SJCRH30 (cell line): Measurements from ENCODE around the gene TMTC2. TPM values are rescaled to one million over a fixed set of nuclear protein-coding genes. Genes with fewer than 3 reads are reported as not detected.

Experiments used
- DNase-seq, 2 experiments: peaks; one replicate each; pipeline ENCODE4 v3.0.0-alpha.2; 2015 to 2020
- H3K27ac ChIP-seq: fragments of 250-450 bp; sonication (Bioruptor Pico); 2 replicates; pipeline ENCODE4 v1.5.1; 2020; ENCODE audit warnings: mild to moderate bottlenecking, moderate library complexity
- H3K27me3 ChIP-seq: fragments of 250-450 bp; sonication (Bioruptor Pico); 2 replicates; pipeline ENCODE4 v1.5.1; 2020; ENCODE audit warnings: mild to moderate bottlenecking, moderate library complexity
- H3K36me3 ChIP-seq: fragments of 250-450 bp; sonication (Bioruptor Pico); 2 replicates; pipeline ENCODE4 v1.5.1; 2020; ENCODE audit warnings: mild to moderate bottlenecking, moderate library complexity
- H3K4me1 ChIP-seq: fragments of 250-450 bp; sonication (Bioruptor Pico); 2 replicates; pipeline ENCODE4 v1.5.1; 2020; ENCODE audit warnings: mild to moderate bottlenecking, moderate library complexity
- H3K4me3 ChIP-seq: fragments of 250-450 bp; sonication (Bioruptor Pico); 2 replicates; pipeline ENCODE4 v1.5.1; 2020; ENCODE audit warnings: mild to moderate bottlenecking, moderate library complexity
- H3K9me3 ChIP-seq: fragments of 250-450 bp; sonication (Bioruptor Pico); replicated peaks from 2 replicates; pipeline ENCODE4 v1.5.1; 2020; ENCODE audit warnings: mild to moderate bottlenecking, moderate library complexity
- total RNA-seq: library from RNA; depleted of rRNA; stranded (reverse); fragments of >200 nt; shearing (Covaris generic); gene quantifications from 2 replicates; pipeline ENCODE4 v1.2.3, GENCODE V29; 2014

The TMTC2 gene
- total RNA-seq, 1 experiment from 2014 or later = 6.5 TPM

GRCh38 chr12:83005534-83006197 lies 319.0 kb downstream of the TMTC2 start:
- H3K27me3 ChIP-seq = no peaks in the 10 kb centered on the region
- no peaks in the 10 kb centered on the region for H3K36me3 ChIP-seq
- no peaks in the 10 kb centered on the region for H3K4me1 ChIP-seq
- H3K27ac ChIP-seq = no peak overlapping the region
- H3K4me3 ChIP-seq = no peak overlapping the region
- 0 out of 2 replicates have a peak, but pooled peaks cover 3% of the 10 kb centered on the region for H3K9me3 ChIP-seq
- no peak for DNase-seq

- Histone ChIP-seq H3K4me1 (no peaks in the 10 kb centered on the region), H3K36me3 (no peaks in the 10 kb centered on the region), H3K4me3 (no peak overlapping the region), H3K9me3 (0 out of 2 replicates have a peak, but pooled peaks cover 3% of the 10 kb centered on the region), H3K27ac (no peak overlapping the region), H3K27me3 (no peaks in the 10 kb centered on the region)
- DNase-seq = peak in 1 of 2 experiments; percentile 22
Observed at GRCh38 chr12:83008703-83009102, 322.0 kb downstream of the TMTC2 start.

DNA sequence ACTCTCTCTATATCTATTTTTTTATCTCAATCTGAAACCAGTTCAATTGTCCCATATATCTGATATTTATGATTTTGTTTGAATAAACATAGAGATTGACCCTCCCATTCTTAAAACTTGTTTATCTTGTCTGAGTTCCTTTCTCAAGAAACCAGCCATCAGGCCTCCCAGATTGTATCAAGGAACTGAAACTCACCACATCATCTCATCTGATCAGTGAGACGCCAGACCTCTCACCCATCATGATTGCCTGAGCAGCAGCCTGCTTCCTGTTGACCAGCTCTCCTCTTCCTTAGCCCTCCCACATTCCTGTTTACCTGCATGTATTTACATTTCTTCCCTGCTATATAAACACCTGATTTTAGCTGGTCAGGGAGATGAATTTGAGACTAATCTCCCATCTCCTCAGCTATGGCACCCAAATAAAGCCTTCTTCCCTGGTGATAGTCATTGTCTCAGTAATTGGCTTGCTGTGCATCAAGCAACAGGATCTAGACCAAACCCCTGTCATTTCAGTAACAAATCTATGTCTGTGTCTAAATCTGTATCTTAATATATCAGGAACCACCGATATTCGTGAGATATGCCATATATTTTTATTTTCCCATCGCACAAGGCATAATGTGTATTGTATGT lies 323.6 kb downstream of the TMTC2 start:
- no peak for DNase-seq
- no peaks in the 10 kb centered on the region for H3K4me1 ChIP-seq
- no peaks in the 10 kb centered on the region for H3K36me3 ChIP-seq
- no peak overlapping the region for H3K27ac ChIP-seq
- H3K27me3 ChIP-seq = no peaks in the 10 kb centered on the region
- no peak overlapping the region for H3K4me3 ChIP-seq
- 0 out of 2 replicates have a peak, but pooled peaks cover 3% of the 10 kb centered on the region for H3K9me3 ChIP-seq

GRCh38 chr12:83015390-83016217 lies 328.9 kb downstream of the TMTC2 start:
- Histone ChIP-seq H3K27ac (no peak overlapping the region), H3K4me1 (peaks cover 17% of the 10 kb centered on the region), H3K4me3 (no peak overlapping the region), H3K36me3 (no peaks in the 10 kb centered on the region), H3K9me3 (no peaks in the 10 kb centered on the region), H3K27me3 (no peaks in the 10 kb centered on the region)
- no peak for DNase-seq

DNA sequence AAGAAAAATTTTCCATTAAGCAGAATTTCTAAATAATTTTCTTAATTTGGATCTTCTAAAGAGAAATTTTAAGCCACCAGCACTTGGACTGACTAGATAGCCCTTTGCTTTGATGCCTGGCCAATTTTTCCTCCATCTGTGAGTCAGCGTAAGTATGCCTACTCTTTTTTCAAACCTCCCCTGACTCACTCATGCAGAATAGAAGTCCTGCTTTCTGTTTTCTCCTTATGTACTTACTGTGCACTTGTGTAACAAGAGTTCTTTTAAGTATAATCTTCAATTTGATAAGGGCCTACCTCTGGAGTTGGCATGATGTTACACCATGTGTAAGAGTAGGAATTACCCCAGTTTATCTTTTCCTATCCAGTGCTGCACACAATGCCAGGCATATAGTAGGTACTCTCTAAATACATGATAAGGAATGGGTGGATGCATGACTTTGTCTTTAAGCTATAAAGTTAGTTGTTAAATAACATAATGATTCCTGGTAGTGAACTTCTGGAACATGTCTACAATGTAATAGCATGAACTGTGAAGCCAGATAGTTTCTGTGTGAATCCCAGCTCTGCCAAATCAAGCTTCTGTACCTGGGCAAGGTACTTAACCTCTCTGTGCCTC lies 329.6 kb downstream of the TMTC2 start:
- no peak for DNase-seq
- Histone ChIP-seq H3K27ac (no peak overlapping the region), H3K4me3 (no peak overlapping the region), H3K4me1 (peaks cover 17% of the 10 kb centered on the region), H3K36me3 (no peaks in the 10 kb centered on the region), H3K27me3 (no peaks in the 10 kb centered on the region), H3K9me3 (no peaks in the 10 kb centered on the region)

GRCh38 chr12:83016991-83017390 lies 330.3 kb downstream of the TMTC2 start:
- Histone ChIP-seq H3K27ac (no peak overlapping the region), H3K4me3 (no peak overlapping the region), H3K4me1 (peaks cover 17% of the 10 kb centered on the region), H3K36me3 (no peaks in the 10 kb centered on the region), H3K27me3 (no peaks in the 10 kb centered on the region), H3K9me3 (no peaks in the 10 kb centered on the region)
- DNase-seq = peak in 1 of 2 experiments; percentile 57

DNA sequence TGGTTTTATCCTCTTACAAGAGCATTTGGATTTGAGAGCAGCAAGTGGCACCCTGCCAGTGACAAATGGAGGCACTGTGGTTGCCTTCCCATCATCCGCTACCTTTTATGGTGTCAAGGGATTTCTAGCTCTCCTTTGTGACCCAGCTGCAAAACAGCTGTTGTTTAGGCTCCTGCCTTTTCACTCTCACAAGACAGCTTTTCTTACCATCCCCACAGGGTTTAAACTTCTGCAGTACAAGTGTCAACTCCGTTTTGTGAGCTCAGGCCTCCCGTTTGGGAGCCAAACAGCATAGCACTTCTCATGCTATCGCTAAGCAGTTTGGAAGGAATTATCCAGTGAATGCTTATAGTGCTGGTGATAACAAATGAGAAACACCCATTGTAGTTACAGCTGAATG lies 331.4 kb downstream of the TMTC2 start:
- no peaks in the 10 kb centered on the region for H3K27me3 ChIP-seq
- H3K4me1 ChIP-seq = peaks cover 17% of the 10 kb centered on the region
- no peaks in the 10 kb centered on the region for H3K9me3 ChIP-seq
- 0 out of 2 replicates have a peak overlapping the region, but pooled peaks have one; percentile 24 for H3K27ac ChIP-seq
- H3K36me3 ChIP-seq = no peaks in the 10 kb centered on the region
- no peak overlapping the region for H3K4me3 ChIP-seq
- peak; percentile 69 to 90 for DNase-seq

DNA sequence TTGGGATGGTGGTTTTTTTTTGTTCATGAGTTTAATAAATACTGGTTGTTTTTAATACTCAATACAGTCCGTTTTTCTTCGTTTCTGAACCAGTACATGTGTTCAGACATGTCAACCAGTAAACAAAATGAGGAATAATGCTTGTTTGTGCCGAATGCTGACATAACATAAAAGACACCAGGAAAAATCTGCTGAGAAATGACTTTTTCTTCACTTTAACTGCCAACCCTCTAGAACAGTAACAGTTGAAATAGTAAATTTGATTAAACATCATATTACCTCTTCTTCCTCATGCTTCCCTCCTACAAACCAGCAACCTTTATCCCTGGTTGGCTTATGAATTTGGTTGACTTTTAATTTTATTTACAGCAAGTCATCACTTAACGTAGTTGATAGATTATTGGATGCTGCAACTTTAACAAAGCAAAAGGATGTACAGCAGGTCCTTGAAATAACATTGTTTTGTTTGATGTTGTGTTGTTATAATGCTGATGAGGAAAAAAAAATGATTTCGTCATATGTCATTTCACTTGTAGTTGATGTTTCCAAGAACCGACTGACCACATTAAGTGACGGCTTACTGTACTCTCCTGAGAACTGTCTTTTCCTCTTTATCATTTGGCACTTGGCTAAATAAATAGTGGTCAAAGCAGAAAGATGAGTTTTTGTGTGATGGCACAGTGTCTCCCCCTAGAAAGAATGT lies 340.5 kb downstream of the TMTC2 start:
- Histone ChIP-seq H3K27me3 (no peaks in the 10 kb centered on the region), H3K4me3 (no peak overlapping the region), H3K36me3 (no peaks in the 10 kb centered on the region), H3K27ac (no peak overlapping the region), H3K4me1 (no peaks in the 10 kb centered on the region), H3K9me3 (no peaks in the 10 kb centered on the region)
- DNase-seq = no peak

DNA sequence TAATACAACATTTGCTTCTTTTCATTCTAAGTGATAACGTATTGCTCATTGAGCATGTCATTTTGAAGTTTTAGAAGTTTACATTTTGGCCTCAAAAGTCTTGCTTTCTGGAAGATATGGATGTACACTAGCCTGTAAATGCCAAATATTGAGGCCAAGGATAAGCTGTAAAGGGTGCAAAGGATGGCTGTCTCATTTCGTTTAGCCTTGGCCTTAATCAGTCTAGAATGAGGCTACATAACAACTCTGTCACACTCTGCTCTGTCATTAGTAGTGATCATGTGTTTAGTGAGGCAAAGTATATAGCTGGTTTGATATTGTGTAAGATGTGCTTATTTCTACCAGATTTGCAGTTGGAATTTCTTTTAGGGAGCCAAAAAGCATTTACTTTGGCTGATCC lies 344.5 kb downstream of the TMTC2 start:
- DNase-seq = no peak
- H3K4me3 ChIP-seq = no peak overlapping the region
- no peaks in the 10 kb centered on the region for H3K4me1 ChIP-seq
- H3K9me3 ChIP-seq = no peaks in the 10 kb centered on the region
- H3K27ac ChIP-seq = no peak overlapping the region
- H3K36me3 ChIP-seq = no peaks in the 10 kb centered on the region
- no peaks in the 10 kb centered on the region for H3K27me3 ChIP-seq

DNA sequence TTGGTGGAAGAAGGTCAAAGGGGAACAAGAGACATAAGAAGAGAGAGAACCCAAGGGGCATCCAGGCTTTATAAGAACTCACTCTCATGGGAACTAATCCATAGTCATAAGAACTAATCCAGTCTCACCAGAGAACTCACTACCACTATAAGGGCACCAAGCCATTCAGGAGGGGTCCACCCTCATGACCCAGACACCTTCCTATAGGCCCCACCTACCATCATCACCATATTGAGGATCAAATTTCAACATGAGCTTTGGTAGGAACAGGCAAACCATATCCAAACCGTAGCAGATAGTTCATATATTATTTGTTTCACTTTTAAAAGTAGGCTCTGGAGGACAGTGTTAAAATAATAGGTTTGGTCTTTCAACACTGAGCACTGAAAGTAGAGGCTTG lies 350.1 kb downstream of the TMTC2 start:
- no peak overlapping the region for H3K4me3 ChIP-seq
- H3K27me3 ChIP-seq = no peaks in the 10 kb centered on the region
- no peak for DNase-seq
- no peaks in the 10 kb centered on the region for H3K9me3 ChIP-seq
- no peaks in the 10 kb centered on the region for H3K36me3 ChIP-seq
- no peak overlapping the region for H3K27ac ChIP-seq
- H3K4me1 ChIP-seq = no peaks in the 10 kb centered on the region

DNA sequence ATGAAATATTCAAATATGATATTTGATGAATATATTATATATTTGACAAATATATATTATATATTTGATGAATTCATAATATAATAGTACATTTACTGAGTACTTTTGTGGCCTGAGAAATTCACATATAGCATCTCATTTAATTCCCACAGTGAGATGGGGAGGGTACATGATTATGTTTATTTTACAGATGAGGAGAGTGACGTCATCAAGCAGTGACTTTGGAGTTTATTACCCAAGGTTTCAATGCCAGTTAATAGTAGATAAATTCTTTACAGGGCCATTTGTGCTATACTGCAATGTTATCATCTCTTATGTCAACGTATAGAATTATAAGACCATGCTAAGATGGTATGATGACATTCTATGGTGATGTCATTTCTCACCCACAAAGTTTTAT lies 352.7 kb downstream of the TMTC2 start:
- Histone ChIP-seq H3K4me1 (peaks cover 4% of the 10 kb centered on the region; the same call in 1 of the 2 replicates), H3K27me3 (no peaks in the 10 kb centered on the region)
- DNase-seq = no peak

DNA sequence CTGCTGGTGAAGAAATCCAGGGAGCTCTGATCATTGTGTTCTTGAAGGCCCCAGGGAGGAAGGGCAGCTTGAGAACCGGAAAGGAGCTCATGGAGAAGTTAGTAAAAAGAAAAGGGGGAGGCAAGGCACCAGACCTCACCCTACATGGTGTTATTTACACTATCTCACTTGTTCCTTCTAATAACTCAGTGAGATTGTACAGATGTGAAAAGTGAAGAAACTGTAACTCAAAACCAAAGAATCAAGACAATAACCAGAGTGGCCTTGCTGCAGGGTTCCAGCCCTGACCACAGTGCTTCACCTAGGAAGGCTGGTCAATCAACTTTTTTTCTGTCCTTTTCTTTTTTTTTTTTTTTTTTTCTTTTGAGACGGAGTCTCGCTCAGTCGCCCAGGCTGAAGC lies 353.6 kb downstream of the TMTC2 start:
- DNase-seq = no peak
- H3K4me3 ChIP-seq = no peak overlapping the region
- no peaks in the 10 kb centered on the region for H3K27me3 ChIP-seq

More for the DNA sequence above, 352.7 kb downstream of the TMTC2 start:
- Histone ChIP-seq H3K36me3 (no peaks in the 10 kb centered on the region), H3K4me3 (no peak overlapping the region), H3K9me3 (no peaks in the 10 kb centered on the region), H3K27ac (no peak overlapping the region)

GRCh38 chr12:83040991-83041390 lies 354.3 kb downstream of the TMTC2 start:
- Histone ChIP-seq H3K4me1 (peaks cover 4% of the 10 kb centered on the region; the same call in 1 of the 2 replicates), H3K4me3 (no peak overlapping the region), H3K9me3 (no peaks in the 10 kb centered on the region), H3K27me3 (no peaks in the 10 kb centered on the region), H3K36me3 (no peaks in the 10 kb centered on the region), H3K27ac (no peak overlapping the region)
- DNase-seq = no peak

More for the DNA sequence above, 353.6 kb downstream of the TMTC2 start:
- Histone ChIP-seq H3K4me1 (peaks cover 4% of the 10 kb centered on the region; the same call in 1 of the 2 replicates), H3K36me3 (no peaks in the 10 kb centered on the region), H3K27ac (no peak overlapping the region), H3K9me3 (no peaks in the 10 kb centered on the region)
